Measurements from ENCODE around the gene ADCY6.
A peak's percentile ranks its signal among the peaks of the same experiment; 100 is the strongest.

Gene ADCY6

GRCh38 chr12:48815126-48816110, 26.5 kb upstream of the ADCY6 start:
- DNase-seq = peak; percentile 61

- DNase-seq = peak; percentile 91
These were observed 25.6 kb upstream of the ADCY6 start for GRCh38 chr12:48814262-48815125.

GRCh38 chr12:48813465-48814261, 24.8 kb upstream of the ADCY6 start:
- DNase-seq = no peak

GRCh38 chr12:48812389-48812788, 23.5 kb upstream of the ADCY6 start:
- DNase-seq = no peak

DNA sequence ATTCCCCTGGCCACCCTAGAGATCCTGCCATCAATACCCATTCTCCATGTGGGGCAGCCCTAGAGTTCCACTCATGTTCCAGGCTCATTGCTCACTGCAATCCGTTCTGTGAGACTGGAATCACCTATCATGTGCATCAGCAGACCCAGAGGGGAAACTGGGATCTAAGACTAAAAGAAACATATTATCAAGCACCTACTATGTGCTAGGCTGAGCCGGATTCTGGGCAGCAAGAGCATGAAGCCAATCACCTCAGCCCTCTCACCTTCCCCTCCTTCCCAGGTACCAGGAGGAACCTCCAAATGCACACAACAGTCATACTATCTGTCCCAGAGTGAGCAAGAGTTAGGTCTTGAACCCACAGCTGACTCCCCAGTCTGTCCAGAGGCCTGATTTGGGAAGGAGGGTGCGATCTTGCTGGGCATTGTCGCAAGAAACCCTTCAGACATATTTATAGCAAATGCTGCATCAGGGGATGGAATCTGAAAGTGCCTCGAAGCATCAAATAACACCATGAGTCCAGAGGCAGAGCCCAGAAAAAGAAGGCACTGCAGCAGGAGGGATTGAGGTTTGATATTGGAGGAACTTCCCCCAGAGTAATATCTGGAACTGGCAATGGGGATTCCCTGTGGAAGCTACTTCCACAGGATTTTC, 22.7 kb upstream of the ADCY6 start:
- DNase-seq = no peak

DNA sequence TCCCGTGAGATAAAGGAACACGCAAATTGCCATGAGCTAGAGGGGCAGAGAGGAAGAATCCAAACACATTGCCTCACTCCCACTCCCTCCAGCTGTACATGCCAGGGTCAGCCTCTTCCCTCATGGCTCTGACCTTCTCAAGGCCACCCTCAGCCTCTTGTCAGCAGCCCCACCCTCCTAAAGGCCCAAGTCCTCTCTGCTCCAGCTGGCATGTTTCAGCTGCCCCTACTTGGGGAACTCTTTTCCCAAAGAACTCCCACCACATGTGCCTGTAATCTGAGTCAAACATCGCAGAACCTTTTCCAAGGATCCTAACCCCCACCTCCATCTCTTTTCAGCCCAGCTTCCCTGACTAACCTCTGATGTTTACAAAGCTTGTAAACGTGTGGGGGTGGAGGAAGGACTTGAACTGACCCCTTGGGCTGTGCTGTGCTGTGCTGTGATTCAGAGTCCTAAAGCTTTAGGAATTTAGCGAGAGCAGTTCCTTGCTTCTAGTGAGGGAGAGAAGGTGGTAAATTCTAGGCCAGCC, 22.1 kb upstream of the ADCY6 start:
- no peak for DNase-seq

GRCh38 chr12:48807981-48808380, 19.1 kb upstream of the ADCY6 start:
- no peak for DNase-seq

DNA sequence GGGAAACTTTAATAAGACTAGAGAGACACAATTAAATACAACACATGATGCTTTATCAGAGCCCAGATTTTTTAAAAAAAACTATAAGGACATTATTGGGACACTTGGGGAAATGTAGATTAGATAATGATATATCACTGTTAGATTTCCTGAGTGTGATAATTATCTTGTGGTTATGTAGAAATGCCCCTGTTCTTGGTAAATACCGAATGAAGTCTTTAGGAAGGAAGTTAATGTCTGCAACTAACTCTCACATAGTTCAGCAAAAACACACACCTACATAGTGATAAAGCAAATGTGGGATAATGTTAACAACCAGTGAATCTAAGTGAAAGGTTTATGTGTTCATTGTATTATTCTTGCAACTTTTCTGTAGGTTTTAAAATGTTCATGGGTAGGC, 14.8 kb upstream of the ADCY6 start:
- DNase-seq = no peak

GRCh38 chr12:48800971-48801370, 12.1 kb upstream of the ADCY6 start:
- no peak for DNase-seq

DNA sequence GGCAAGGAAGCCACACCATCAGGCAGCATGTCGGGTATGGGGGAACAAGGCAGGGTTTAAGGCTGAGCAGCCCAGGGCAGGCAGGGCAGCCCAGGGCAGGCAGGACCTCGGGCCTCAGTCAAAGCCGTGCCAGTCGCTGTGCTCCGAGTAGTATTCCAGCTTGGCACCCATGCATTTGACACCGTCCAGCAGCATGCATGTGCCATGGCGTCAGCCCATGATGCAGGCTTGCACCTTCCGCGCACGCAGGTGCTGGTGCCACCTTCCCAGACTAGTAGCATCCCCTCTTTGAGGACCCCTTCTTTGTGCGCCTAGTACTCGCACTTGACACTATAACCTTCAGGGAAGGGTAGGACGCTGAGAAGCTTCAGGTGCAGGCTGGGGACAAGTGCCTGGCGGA, 11.6 kb upstream of the ADCY6 start:
- DNase-seq = no peak

DNA sequence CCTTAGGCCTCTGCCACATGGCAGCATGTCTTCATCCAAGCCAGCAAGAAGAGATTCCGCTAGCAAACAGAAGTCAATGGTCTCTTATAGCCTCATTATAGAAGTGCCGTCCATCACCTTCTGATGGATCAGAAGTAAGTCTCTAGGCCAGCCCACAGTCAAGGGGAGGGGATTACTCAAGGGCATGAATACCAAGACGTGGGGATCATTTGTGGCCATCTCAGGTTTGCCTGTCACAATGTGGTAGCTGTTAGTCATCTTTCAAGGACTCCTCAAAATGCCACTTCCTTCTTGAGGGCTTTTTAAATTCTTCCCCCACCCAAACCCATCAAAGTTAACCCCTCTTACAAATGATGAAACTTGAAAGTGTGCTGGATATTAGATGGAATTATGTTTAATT, 8.1 kb upstream of the ADCY6 start:
- DNase-seq = peak; percentile 57

DNA sequence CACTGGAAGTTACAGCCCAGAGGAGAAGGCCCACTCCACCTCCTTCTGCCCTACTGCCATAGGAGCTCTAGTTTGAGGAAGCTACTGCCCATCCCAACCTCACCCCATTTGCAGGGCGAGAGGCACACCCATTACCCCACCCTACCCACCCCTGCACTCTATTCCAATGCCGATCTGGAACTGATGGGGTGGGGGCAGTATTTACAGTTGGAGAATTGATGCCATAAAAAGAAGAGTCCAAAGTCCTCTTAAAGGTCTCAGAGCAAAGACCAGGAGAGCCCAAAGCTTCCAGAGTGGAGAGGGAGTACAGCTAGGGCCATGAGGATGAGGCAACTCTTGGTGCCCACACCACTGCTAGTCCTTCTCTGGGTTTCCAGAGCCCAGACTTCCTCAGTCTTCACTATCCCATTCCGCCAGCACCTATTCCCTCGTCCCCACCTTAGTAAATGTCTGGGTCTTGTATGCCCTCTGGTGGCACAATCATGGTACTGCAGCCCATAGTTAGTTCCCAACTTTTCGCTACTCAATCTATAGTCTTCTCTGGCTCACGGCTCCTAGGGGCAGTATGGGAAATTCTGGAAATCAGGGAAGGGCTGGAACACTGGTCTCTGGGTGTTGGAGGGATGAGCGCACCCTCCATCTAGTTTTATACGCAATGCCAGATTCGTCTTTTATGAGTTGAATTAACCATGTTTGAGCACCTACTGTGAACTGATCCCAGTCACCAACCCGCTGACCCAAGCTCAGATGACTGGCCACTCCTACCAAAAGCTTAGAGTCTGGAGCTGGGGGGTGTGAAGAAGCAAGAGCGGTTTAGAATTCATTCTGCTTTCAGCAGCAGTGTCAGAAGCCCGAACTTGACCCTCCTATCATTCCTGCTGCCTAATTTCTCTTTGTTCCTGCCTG, 6.9 kb upstream of the ADCY6 start:
- peak; percentile 77 for DNase-seq

- no peak for DNase-seq
These were observed 6.0 kb upstream of the ADCY6 start for GRCh38 chr12:48794870-48795269.

DNA sequence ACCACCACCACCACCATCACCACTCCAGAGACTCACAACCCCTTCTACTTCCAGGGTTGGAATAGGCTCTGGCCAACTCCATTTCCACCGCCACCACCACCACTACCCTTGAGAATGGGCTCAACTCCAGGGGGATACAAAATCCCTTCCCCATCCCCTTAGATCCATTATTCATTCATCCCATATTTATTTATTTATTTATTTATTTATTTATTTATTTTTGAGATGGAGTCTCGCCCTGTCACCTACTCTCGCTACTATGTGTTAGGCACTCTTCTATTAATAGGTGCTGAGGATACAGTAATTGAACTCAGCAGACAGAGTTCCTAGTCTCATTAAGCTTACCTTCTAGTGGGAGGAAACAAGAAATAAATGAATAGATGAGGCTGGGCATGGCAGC, 4.8 kb upstream of the ADCY6 start:
- DNase-seq = no peak

DNA sequence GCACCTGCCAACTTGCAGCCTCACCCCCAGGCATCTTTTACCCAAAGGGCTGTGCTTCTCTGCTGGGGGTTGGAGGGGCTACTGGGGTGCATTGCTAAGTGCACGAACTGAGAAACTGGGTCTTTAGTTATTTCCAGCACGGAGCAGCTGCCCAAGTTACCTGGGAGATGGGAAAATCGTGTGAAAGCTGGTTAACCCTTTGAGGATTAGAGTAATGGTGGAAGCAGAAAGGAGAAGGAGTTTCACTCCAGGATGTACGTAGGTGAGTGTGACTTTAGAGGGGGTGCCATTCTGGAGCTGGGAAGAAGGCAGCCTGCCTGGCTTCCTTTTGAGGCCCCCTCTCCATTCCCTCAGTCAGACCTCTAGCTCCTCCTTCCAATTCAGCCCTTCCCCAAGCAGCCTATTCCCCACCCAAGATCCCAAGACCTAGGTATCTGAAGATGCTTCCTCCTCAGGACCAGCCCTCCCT, 1.0 kb upstream of the ADCY6 start:
- no peak for DNase-seq

- no peak for DNase-seq
These were observed 400 bp downstream of the ADCY6 start for GRCh38 chr12:48788524-48788853.

DNA sequence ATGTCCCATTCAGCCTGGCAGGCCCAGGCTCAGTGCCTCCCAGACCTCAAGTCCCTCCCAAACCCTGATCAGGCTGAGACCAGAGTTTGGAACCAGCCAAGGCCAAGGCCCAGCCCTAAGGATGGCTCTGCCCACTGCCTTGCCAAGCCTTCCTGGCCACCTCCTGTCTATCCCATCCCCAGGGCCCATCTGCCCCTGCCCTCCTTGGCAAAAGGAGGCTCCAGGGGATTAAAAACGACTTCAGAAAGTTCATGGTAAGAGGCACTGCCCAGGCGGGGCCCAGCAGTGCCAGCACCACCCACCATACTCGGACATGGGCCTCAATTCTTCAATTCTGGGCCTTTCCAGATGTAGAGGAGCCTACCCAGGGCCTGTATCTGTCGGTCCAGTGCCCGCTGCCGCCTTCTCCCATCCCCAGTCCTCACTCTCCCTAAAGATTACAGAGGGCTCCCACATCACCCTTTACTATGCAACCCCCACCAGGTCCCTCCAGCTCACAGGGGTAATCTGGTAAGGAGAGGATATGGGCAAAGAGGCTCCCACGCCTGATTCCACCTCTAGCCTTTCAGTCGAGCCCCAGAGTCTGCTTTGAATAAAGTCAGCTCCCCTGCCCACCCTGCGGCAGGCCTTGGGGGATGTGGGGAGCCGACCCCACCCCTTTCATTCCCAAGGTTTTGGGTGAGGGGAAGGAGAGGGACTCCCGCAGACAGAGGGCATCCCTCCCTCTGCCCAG, 932 bp downstream of the ADCY6 start:
- DNase-seq = no peak

GRCh38 chr12:48786591-48787544, 2.0 kb downstream of the ADCY6 start:
- no peak for DNase-seq

DNA sequence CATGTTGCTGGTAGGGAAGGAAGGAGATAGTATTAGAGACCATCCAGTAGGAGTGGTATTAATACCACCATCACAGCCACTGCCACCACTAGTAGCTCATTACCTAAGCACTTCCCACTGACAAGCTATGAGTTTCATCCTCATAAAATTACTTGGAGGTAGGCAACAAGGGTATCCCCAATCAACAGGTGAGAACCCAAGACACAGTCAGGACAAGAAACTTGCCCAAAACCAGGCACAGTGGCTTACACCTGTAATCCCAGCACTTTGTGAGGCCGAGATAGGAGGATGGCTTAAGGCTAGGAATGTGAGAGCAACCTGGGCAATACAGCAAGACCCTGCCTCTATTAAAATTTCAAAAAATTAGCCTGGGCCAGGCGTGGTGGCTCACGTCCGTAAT, 5.5 kb downstream of the ADCY6 start:
- no peak for DNase-seq

Data from stimulated activated CD8-positive, alpha-beta memory T cell treated with anti-CD3 and anti-CD28 coated beads, Interleukin-4, amount 100 ng/mL, for 48 hours (primary cell).